ENCODE data around the gene N4BP2. TPM values are rescaled to one million over a fixed set of nuclear protein-coding genes. Genes with fewer than 3 reads are reported as not detected.
"Not testable (repeated sequence)": the region's sequence is repeated elsewhere in the genome, so short reads cannot be mapped to it uniquely, and the experiment has no call there.

N4BP2 gene
- total RNA-seq (10 to 100 TPM in 6 of 7 donors, 1 to 10 TPM in 1; 9.7 to 21.3 (median 11.9) TPM), polyA plus RNA-seq (1 to 10 TPM; 3.5 to 4.1 TPM)
- long read RNA-seq, donor 1, partial matches to known transcripts, result 13 of 38 reads
- long read RNA-seq, donor 1, other reads (novel, unspliced or antisense), result 25 of 38 reads
- long read RNA-seq, donor 2, result 0 reads
- long read RNA-seq, donor 3, partial matches to known transcripts, result 2 of 5 reads
- long read RNA-seq, donor 3, other reads (novel, unspliced or antisense), result 3 of 5 reads

DNA sequence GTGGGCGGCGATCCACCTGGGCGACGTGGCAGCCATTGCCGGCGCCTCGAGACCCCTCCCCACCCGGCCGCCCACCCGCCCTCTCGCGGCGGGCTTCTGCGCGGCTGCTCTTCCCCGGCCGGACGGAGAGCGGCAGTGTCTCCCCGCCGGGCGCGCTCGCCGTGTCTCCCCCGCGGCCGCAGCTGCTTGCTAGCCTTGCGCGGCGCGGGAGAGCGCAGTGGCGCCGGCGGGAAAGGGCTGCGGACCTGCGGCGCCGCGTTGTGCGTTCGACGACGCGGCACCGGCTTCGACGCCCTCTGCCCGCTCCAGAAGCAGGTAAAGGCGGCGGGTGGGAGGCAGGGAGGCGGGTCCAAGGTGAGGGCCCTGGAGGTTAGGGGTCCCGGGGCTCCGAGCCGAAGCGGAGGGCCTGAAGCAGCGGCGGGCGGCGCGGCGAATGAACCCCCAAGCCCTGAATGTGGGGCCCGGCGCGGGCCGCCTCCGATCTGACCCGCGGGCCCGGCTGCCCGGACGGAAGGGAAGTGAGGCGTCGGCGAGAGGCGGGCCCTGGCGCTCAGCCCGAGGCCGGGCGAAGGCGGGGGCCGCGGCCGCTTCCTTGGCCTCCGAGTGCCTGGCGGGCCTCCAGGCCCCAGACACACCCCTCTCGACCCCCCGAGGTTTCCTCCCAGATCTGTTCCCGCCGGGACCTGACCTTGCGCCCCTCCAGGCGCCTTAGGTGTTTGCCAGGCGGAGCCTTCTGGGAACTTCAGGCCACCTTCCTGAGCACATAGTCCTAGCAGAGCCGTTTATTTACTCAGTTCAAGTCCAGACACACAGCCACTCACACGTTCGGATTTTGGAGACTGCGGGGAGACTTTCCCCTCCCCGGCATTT is at the start of gene N4BP2:
Gene N4BP2, plus strand, starts transcription at position 135 of the 870 bp plus-strand sequence. CDS start 40,491 bp downstream, outside the sequence.
- Histone ChIP-seq H3K27ac (peak within 1 kb of the TSS; percentile 97 to 98), H3K36me3 (no peaks in the 10 kb centered on the region), H3K4me1 (ENCODE audit: insufficient read depth) (peaks cover 3% of the 10 kb centered on the region), H3K9me3 (no peaks in the 10 kb centered on the region), H3K4me3 (peak within 1 kb of the TSS; percentile 100), H3K27me3 (no peaks in the 10 kb centered on the region)
- intact Hi-C loops (cut with DNase I), result loop anchor here (2.0 to 10.0 kb wide), 5 partner anchors 80 to 260 kb away; partner anchors contain the start of gene PDS5A (in 2 of the 4)
- peak; percentile 56 to 83 (median 76) for TF ChIP-seq CTCF (IDR thresholded peaks at IDR 0.05)
- no peak for TF ChIP-seq EP300 (IDR thresholded peaks at IDR 0.05)
- TF ChIP-seq POLR2A (IDR thresholded peaks at IDR 0.05), result peak; percentile 80
- 0 to 1% (median 1%) methylated on average over 23 to 99 of the region's 99 CpGs for WGBS, 3 donors
- peak; percentile 85 to 94 (median 88) for DNase-seq

GRCh38 chr4:40016007-40016406 is 40.6 kb upstream of the N4BP2 start:
- no peak for TF ChIP-seq CTCF (IDR thresholded peaks at IDR 0.05)
- Histone ChIP-seq H3K27me3 (no peaks in the 10 kb centered on the region), H3K36me3 (no peaks in the 10 kb centered on the region), H3K9me3 (no peaks in the 10 kb centered on the region), H3K27ac (no peak overlapping the region), H3K4me1 (ENCODE audit: insufficient read depth) (no peaks in the 10 kb centered on the region), H3K4me3 (no peak overlapping the region)
- intact Hi-C loops (cut with DNase I), result no loop called here
- 80 to 87% (median 84%) methylated on average over 2 of the region's 2 CpGs for WGBS, 3 donors
- DNase-seq, result no peak

DNA sequence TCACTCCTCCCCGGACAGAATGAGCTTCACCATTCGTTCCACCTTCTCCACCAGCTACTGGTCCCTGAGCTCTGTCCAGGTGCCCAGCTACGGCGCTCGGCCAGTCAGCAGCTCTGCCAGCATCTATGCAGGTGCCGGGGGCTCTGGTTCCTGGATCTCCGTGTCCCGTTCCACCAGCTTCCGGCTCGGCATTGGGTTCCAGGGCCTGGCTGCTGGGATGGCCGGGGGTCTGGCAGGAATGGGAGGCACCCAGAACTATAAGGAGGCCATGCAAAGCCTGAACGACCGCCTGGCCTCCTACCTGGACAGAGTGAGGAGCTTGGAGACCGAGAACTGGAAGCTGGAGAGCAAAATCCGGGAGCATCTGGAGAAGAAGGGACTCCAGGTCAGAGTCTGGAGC is 36.4 kb upstream of the N4BP2 start:
- no peak for DNase-seq
- Histone ChIP-seq H3K27ac (no peak overlapping the region), H3K36me3 (no peaks in the 10 kb centered on the region), H3K27me3 (no peaks in the 10 kb centered on the region), H3K4me1 (ENCODE audit: insufficient read depth) (no peaks in the 10 kb centered on the region), H3K9me3 (no peaks in the 10 kb centered on the region), H3K4me3 (no peak overlapping the region)
- TF ChIP-seq CTCF (IDR thresholded peaks at IDR 0.05), result no peak
- no peak for TF ChIP-seq POLR2A (IDR thresholded peaks at IDR 0.05)
- intact Hi-C loops (cut with DNase I), result no loop called here
- WGBS, 3 donors, result 90 to 96% (median 92%) methylated on average over 15 of the region's 15 CpGs

DNA sequence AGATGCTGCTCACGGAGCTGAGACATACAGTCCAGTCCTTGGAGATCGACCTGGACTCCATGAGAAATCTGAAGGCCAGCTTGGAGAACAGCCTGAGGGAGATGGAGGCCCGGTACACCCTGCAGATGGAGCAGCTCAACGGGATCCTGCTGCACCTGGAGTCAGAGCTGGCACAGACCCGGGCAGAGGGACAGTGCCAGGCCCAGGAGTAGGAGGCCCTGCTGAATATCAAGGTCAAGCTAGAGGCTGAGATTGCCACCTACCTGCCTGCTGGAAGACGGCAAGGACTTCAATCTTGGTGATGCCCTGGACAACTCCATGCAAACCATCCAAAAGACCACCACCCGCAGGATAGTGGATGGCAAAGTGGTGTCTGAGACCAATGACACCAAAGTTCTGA is 35.5 kb upstream of the N4BP2 start:
- H3K27me3 ChIP-seq; intact Hi-C loops (cut with DNase I); DNase-seq; H3K4me3 ChIP-seq; H3K9me3 ChIP-seq; H3K4me1 ChIP-seq (ENCODE audit: insufficient read depth); H3K36me3 ChIP-seq; H3K27ac ChIP-seq: not testable (repeated sequence)
- WGBS, 3 donors, result 88 to 95% (median 89%) methylated on average over 7 of the region's 7 CpGs

GRCh38 chr4:40024049-40024448 is 32.6 kb upstream of the N4BP2 start:
- 81% methylated on average over 7 of the region's 7 CpGs; no CpG with 5 or more reads in 2 of the 3 donors for WGBS, 3 donors
- intact Hi-C loops (cut with DNase I), result not testable (repeated sequence)

More at GRCh38 chr4:40024049-40024448, 32.6 kb upstream of the N4BP2 start:
- not testable (repeated sequence) for H3K36me3 ChIP-seq; H3K9me3 ChIP-seq; DNase-seq; H3K4me1 ChIP-seq (ENCODE audit: insufficient read depth); H3K27ac ChIP-seq; H3K27me3 ChIP-seq; H3K4me3 ChIP-seq

All from ovary (tissue), 10 donors.